GM21737 (cell line): ENCODE measurements around the gene PDE11A.

Experiments used
- ATAC-seq: cut with Tn5 transposase; IDR thresholded peaks from one replicate; pipeline ENCODE4 v1.9.1; 2021; ENCODE audit warnings: mild to moderate bottlenecking, moderate library complexity; ENCODE audit not compliant: unreplicated experiment

Gene PDE11A

GRCh38 chr2:177639262-177639914 is 433.2 kb downstream of the PDE11A start:
- no peak for ATAC-seq

DNA sequence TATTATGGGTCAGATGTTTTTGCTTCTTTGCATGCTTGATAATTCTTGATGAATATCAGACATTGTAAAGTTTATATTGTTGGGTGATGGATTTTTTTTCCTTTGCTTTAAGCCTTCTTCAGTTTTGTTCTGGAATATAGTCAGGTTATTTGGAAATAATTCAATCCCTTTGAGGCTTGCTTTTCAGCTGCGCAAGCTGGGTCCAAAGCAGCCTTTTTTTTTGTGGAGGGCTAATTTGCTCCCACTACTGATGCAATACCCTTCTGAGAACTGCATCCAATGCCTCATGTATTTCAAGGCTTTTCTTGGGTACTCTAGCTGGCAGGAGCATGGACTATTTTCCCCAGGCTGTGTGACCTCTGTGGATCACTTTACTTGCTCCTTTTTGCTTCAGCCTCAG is 434.1 kb downstream of the PDE11A start:
- ATAC-seq = no peak

- no peak for ATAC-seq
Observed at GRCh38 chr2:177636672-177637071, 435.9 kb downstream of the PDE11A start.

DNA sequence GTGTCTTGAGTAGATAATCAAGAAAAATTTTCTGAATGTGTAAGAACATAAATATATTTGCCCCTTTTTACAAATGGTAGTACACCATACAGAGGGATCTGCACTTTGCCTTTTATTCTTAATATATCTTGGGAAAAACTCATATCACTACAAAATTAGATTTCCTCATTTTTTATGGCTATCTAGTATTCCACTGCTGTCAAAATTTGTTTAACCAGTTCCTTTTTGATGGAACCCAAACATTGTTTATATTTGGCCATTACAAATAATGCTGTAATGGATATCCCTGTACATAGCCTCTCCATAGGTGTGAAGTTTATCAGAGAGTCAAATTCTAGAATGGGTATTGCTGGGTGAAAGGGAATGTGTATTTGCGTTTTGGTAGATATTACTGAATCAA is 436.9 kb downstream of the PDE11A start:
- ATAC-seq = no peak

DNA sequence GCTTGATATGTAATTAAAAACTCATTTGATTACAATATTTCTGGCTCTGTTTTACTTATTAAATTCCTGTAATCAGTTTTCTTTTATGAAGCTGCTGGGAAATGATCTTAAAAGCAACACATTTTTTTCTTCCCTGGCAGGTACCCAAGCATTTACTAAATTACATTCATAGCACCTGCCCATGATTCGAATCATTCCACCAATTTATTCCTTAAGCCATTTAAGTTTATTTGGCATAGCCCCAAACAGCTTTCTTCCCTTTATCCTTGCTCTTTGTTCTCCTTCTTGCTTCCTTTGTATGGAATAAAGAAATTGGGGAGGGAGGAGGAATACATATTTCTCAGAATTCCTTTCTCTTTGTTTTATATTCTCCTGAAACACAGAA is 438.7 kb downstream of the PDE11A start:
- no peak for ATAC-seq

GRCh38 chr2:177633111-177633510 is 439.5 kb downstream of the PDE11A start:
- ATAC-seq = no peak

- ATAC-seq = no peak
Observed at GRCh38 chr2:177631680-177632079, 440.9 kb downstream of the PDE11A start.

DNA sequence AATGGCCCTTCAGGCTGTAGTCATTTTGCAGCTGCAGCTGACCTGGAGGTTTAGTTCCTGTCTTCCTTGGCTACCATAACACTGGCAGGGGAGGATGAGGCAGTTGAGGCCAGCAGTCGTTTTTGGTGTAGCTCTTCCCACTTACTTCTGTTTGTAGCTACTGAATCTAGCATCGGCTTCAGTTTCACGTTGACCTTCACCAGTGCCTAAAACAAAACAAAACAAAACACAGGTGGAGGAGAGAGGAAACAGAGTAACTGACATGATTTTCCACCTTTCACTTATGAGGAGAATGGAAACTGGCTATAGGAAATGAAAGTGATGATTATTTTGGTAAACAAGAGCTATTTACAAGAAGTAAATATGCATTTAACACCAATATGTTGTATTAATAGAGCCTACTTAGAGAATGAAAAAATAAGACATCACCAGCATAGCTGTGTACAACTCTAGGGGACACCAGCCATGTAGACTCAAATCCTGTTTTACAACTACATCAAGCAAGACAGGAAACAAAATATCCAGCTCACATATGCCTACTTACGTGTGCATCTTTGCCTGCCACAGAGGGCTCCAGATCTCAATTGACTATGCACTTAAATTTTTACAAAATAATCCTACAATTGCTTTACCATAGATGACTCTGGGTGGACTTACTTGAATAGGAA is 443.1 kb downstream of the PDE11A start:
- ATAC-seq = no peak

DNA sequence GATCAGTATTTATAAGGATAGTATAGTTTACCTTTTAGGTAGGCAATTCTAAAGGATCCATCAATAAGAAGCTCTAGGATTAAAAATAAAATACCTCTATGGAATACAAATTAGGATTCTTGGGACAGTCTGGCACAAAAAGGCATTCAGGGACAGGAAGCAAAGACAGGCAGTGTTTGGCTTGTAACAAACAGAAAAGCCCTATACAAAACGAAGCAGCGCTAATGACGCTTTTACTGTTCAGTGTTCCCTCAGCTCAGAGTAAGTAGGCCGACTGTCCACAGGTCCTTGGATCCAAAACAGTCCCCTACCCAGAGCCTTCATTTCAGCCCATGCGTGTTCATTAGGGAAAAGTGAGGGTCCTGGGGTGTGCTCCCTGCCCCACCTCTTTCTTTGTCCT is 443.7 kb downstream of the PDE11A start:
- no peak for ATAC-seq

DNA sequence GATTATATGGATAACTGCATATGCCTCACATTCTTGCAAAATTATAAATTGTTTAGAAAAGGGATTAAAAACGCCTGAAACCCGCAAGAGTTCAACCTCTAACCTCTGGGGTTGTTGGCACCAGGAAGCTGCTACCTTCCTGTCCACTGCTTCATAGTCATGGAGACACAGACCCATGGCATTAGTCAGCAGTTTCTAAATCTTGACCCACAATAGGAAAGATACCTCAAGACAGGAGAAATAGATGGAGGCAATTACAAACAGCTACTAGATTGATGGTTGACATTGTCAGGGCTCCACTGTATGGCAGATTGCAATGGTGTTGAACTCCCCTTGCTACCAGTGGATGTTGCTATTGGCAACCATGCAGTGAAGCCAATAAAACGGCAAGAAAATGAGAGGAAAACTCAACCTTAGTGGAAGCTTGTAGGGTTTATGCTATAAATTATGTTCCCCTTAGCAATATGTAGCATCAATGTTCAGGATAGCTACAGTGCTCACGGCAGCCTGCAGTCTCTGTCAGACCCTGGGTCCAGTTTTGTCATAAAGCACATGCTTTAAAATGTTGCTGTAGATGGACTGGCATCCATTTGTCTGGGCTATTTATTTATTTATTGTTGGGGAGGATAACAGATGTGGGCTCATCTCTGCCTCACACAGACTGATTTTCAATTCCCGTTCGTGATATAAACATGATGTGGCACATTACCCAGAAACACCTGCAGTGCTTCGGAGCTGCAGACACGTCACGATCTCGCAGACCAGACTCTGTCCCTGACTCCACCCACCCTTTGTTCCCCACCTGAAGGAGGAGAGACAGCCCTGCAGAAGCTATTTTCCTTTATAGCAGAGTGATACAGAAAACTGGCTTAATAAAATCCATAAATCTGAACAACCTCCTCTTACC is 446.6 kb downstream of the PDE11A start:
- ATAC-seq = no peak

- ATAC-seq = no peak
Observed at GRCh38 chr2:177622521-177622920, 450.1 kb downstream of the PDE11A start.

GRCh38 chr2:177619986-177620385 is 452.6 kb downstream of the PDE11A start:
- ATAC-seq = no peak

DNA sequence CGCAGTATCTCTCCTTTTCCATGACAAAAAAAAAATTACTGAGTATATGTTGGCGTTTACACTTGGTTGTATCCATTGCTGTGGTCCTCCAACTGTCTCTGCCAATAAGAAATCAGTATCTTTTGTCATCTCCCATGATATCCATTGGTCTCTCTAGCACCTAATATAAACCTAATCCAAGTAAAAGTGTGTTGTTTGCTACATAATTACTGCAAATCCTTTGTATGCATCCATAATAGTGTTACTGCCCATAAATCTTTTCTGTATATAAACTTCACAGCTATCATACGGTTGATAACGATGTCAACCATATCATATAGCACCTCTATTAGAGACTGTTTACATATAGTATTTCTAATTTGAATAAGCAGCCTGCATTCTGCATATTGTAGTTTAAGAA is 453.1 kb downstream of the PDE11A start:
- no peak for ATAC-seq

DNA sequence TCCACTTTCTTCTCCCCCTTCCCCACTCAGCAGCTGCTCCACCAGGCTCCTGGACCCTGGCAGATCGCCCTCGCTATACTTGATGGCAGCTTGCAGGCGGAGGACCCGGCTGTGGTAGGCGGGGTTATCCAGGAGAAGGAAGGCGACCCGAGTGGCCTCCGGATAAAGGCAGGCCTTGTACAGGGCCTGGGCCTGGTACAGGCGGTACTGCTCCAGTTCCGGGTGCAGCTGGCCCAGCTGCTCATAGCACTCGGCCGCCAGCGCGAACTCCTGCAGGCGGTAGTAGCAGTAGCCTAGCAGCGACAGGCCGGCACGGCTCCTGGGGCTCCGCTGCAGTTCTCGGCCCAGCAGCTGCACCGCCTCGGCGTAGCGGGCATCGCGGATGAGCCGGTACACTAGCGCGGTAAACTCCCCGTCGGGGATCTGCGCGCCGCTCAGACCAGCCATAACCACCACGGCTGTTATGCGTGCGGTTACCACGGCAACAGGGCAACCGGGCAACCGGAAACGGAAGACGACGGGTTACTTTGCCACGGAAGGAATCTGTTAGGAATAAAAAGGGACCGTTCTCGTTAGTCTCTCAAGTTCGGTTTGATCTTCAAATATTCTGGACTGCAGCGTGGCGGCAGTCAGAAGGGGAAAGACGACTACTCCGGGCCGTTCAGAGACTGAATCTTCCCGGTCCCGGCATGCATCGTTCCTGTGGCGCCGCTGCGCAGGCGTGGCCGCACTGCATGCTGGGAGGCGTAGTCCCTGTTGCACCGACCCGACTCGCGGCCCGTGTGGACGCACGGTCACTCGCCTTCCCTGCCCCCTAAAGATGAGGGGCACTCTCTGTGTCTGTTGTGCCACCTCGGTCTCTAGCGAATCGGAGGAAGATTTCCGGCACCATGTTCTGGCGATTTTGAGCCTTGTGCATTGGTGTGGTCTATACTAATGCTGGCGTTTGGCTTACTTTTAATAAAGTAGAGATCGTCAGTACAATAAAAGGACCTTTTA is 454.0 kb downstream of the PDE11A start:
- ATAC-seq = peak; percentile 97

DNA sequence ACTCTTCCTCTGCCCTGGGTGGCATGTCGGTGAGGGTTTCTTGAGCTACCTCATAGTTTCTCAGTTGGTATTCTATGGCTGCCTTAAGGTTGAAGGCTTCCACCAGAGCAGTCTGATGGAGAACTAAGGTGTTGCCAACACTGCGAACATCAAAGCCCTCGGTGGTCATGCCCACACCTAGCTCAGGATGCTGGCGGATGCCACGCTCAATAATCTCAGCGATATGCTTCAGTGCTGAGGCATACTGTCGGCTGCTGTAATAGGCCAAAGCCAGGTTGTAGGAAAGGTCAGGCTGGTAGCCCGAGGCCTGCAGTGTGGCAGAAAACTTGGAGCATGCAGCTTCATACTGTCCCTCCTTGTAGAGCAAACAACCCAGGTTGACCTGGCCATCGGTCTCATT is 454.7 kb downstream of the PDE11A start:
- no peak for ATAC-seq

- ATAC-seq = no peak
Observed at GRCh38 chr2:177616731-177617130, 455.8 kb downstream of the PDE11A start.

DNA sequence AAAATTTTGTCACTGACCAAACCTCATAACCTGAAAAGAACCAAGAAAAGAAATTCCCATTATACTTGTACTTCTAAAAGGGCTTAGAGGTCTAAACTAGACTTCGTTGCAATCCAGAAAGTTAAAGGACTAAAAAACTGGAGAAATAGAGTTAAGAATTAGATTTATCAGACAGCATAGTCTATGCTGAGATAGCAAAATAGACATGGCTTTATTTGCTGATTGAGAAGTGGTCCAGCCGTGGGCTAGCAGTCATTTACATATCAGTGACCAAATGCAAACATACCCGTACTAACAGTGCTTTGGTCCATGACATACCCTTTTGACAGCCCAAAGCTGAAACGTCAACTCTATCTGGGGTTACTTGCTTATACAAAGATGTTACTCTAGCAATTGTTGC is 456.5 kb downstream of the PDE11A start:
- ATAC-seq = no peak

DNA sequence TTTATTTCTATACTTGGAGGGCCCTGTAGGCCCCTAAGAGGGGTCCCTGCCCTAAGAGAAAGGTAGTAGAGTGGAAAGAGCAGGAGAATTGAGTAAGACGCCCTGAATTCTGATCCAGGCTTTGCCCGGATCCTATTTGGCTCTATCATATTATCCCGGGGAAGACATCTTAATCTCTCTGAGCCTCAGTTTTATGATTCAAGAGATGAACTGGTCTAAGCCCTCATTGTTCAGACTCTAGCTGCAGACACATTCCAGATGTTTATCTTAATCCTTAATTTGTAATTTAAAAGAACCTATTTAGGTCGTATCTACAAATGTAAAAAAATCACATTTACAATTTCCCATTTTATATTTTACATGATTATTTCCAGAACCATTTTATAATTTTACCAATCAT is 459.9 kb downstream of the PDE11A start:
- ATAC-seq = no peak

- ATAC-seq = no peak
Observed at GRCh38 chr2:177611310-177611886, 461.2 kb downstream of the PDE11A start.

DNA sequence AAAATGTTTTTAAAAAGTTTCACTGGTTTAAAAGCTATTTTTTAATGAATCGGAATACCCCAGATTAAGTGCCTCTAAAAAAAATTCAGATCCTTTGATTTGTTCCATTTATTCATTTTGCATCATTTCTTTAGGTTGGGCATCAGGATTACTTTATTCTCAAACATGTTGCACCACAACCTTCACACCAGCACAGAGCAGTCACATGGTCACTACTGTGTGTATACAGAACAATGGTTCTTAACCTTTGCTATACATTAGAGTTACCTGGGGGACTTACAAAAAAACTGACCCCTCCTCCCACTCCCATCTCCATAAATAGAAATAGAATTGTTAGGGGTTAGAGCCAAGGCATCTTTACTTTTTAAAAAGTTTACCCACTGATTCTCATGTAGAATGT is 461.8 kb downstream of the PDE11A start:
- ATAC-seq = no peak
